ENCODE results near the gene FBXO33.

The FBXO33 gene

GRCh38 chr14:39364509-39364908 is 67.7 kb downstream of the FBXO33 start:
- TF ChIP-seq YY1 (IDR thresholded peaks at IDR 0.05; ENCODE audit: low read depth) = no peak
- TF ChIP-seq TAF1 (IDR thresholded peaks at IDR 0.05; ENCODE audit: low read depth) = no peak
- no peak for TF ChIP-seq MAX (IDR thresholded peaks at IDR 0.05)
- no peak for TF ChIP-seq CEBPB (IDR thresholded peaks at IDR 0.05)
- TF ChIP-seq RAD21 (IDR thresholded peaks at IDR 0.05; ENCODE audit: low read depth) = no peak
- TF ChIP-seq CREB1 (IDR thresholded peaks at IDR 0.05; ENCODE audit: low read depth) = no peak
- TF ChIP-seq NFIC (IDR thresholded peaks at IDR 0.05) = no peak
- TF ChIP-seq FOXM1 (IDR thresholded peaks at IDR 0.05; ENCODE audit: borderline replicate concordance, low read depth) = no peak
- TF ChIP-seq, protein P1, sequence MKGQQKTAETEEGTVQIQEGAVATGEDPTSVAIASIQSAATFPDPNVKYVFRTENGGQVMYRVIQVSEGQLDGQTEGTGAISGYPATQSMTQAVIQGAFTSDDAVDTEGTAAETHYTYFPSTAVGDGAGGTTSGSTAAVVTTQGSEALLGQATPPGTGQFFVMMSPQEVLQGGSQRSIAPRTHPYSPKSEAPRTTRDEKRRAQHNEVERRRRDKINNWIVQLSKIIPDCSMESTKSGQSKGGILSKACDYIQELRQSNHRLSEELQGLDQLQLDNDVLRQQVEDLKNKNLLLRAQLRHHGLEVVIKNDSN (IDR thresholded peaks at IDR 0.05) = no peak
- TF ChIP-seq TEAD4 (IDR thresholded peaks at IDR 0.05) = no peak
- no peak for TF ChIP-seq TCF12 (IDR thresholded peaks at IDR 0.05; ENCODE audit: low read depth)
- no peak for TF ChIP-seq ZBTB7A (IDR thresholded peaks at IDR 0.05; ENCODE audit: low read depth)
- no peak for TF ChIP-seq EP300 (IDR thresholded peaks at IDR 0.05; ENCODE audit: borderline replicate concordance)
- no peak for TF ChIP-seq EGR1 (IDR thresholded peaks at IDR 0.05)
- TF ChIP-seq, protein P2, sequence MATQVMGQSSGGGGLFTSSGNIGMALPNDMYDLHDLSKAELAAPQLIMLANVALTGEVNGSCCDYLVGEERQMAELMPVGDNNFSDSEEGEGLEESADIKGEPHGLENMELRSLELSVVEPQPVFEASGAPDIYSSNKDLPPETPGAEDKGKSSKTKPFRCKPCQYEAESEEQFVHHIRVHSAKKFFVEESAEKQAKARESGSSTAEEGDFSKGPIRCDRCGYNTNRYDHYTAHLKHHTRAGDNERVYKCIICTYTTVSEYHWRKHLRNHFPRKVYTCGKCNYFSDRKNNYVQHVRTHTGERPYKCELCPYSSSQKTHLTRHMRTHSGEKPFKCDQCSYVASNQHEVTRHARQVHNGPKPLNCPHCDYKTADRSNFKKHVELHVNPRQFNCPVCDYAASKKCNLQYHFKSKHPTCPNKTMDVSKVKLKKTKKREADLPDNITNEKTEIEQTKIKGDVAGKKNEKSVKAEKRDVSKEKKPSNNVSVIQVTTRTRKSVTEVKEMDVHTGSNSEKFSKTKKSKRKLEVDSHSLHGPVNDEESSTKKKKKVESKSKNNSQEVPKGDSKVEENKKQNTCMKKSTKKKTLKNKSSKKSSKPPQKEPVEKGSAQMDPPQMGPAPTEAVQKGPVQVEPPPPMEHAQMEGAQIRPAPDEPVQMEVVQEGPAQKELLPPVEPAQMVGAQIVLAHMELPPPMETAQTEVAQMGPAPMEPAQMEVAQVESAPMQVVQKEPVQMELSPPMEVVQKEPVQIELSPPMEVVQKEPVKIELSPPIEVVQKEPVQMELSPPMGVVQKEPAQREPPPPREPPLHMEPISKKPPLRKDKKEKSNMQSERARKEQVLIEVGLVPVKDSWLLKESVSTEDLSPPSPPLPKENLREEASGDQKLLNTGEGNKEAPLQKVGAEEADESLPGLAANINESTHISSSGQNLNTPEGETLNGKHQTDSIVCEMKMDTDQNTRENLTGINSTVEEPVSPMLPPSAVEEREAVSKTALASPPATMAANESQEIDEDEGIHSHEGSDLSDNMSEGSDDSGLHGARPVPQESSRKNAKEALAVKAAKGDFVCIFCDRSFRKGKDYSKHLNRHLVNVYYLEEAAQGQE (IDR thresholded peaks at IDR 0.05; ENCODE audit: low read depth) = no peak

GRCh38 chr14:39360316-39360715 is 71.9 kb downstream of the FBXO33 start:
- no peak for TF ChIP-seq ZBTB7A (IDR thresholded peaks at IDR 0.05; ENCODE audit: low read depth)
- no peak for TF ChIP-seq TAF1 (IDR thresholded peaks at IDR 0.05; ENCODE audit: low read depth)
- TF ChIP-seq CREB1 (IDR thresholded peaks at IDR 0.05; ENCODE audit: low read depth) = no peak
- no peak for TF ChIP-seq CEBPB (IDR thresholded peaks at IDR 0.05)
- TF ChIP-seq TEAD4 (IDR thresholded peaks at IDR 0.05) = no peak
- TF ChIP-seq, protein P1 (IDR thresholded peaks at IDR 0.05) = no peak

DNA sequence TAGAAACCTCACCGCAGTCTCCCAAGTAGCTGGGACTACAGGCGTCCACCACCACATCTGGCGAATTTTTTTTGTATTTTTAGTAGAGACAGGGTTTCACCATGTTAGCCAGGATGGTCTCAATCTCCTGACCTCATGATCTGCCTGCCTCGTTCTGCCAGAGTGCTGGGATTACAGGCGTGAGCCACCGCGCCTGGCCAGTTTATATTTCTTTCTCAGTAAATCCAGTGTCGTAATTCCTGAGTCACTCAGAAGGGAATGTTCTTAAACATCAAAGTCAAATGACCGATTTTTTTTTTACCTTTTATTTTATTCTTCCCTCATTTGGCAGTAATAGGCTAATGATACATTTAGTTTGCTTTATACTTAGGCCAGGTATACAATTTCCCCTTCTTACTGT is 80.5 kb downstream of the FBXO33 start:
- no peak for TF ChIP-seq YY1 (IDR thresholded peaks at IDR 0.05; ENCODE audit: low read depth)

- TF ChIP-seq TEAD4 (IDR thresholded peaks at IDR 0.05) (no peak), NFIC (IDR thresholded peaks at IDR 0.05) (no peak), ZBTB7A (IDR thresholded peaks at IDR 0.05; ENCODE audit: low read depth) (no peak), TCF12 (IDR thresholded peaks at IDR 0.05; ENCODE audit: low read depth) (no peak), MAX (IDR thresholded peaks at IDR 0.05) (no peak), EP300 (IDR thresholded peaks at IDR 0.05; ENCODE audit: borderline replicate concordance) (no peak), YY1 (IDR thresholded peaks at IDR 0.05; ENCODE audit: low read depth) (no peak), TAF1 (IDR thresholded peaks at IDR 0.05; ENCODE audit: low read depth) (no peak)
- TF ChIP-seq, protein P2 (IDR thresholded peaks at IDR 0.05; ENCODE audit: low read depth) = no peak
- TF ChIP-seq, protein P1 (IDR thresholded peaks at IDR 0.05) = no peak
These were observed 81.4 kb downstream of the FBXO33 start for GRCh38 chr14:39350866-39351265.
